ENCODE measurements around the gene EXOSC5.
"Not testable (repeated sequence)": the region's sequence is repeated elsewhere in the genome, so short reads cannot be mapped to it uniquely, and the experiment has no call there.

The EXOSC5 gene

GRCh38 chr19:41439441-41440222 lies 42.5 kb upstream of the EXOSC5 start, which contains the start of gene DMAC2:
Gene DMAC2 (minus strand): TSS chr19:41439912. CDS start chr19:41439899, 13 bp downstream.
- ChIA-PET POLR2A (interaction anchor here (0.6 to 2.0 kb wide), 31 partner anchors 8 to 264 kb away, joined by 3 to 19 read pairs (median 4); partner anchors contain the start of genes B3GNT8, B9D2, BCKDHA and CCDC97), CTCF (interaction anchor here (0.9 to 2.4 kb wide), 4 partner anchors 9 to 154 kb away, joined by 3 to 18 read pairs (median 4); no protein-coding TSS in a partner anchor)
- DNase-seq (ENCODE audit: extremely low spot score), result peak; percentile 95
- no peak for TF ChIP-seq TARDBP (IDR thresholded peaks at IDR 0.05)
- TF ChIP-seq BHLHE40 (IDR thresholded peaks at IDR 0.05; ENCODE audit: borderline replicate concordance), result no peak
- TF ChIP-seq LEF1 (IDR thresholded peaks at IDR 0.05; ENCODE audit: borderline replicate concordance), result no peak
- TF ChIP-seq ZNF384 (IDR thresholded peaks at IDR 0.05), result no peak
- TF ChIP-seq ARNT (IDR thresholded peaks at IDR 0.05), result no peak
- peak; percentile 60 for TF ChIP-seq ELF4 (IDR thresholded peaks at IDR 0.05)
- TF ChIP-seq HDGF (IDR thresholded peaks at IDR 0.05; ENCODE audit: borderline replicate concordance), result no peak
- TF ChIP-seq FOXK2 (IDR thresholded peaks at IDR 0.05), result no peak
- no peak for TF ChIP-seq CTBP1 (IDR thresholded peaks at IDR 0.05; ENCODE audit: borderline replicate concordance)
- TF ChIP-seq NFRKB (IDR thresholded peaks at IDR 0.05), result peak; percentile 43; the same call in 1 of the 2 replicates
- no peak for TF ChIP-seq FOXA1 (IDR thresholded peaks at IDR 0.05)
- peak; percentile 73 for TF ChIP-seq L3MBTL2 (conservative IDR thresholded peaks at IDR 0.05)
- TF ChIP-seq PKNOX1 (IDR thresholded peaks at IDR 0.05), result peak; percentile 89
- TF ChIP-seq SUZ12 (IDR thresholded peaks at IDR 0.05), result no peak
- no peak for TF ChIP-seq FOXM1 (IDR thresholded peaks at IDR 0.05; ENCODE audit: borderline replicate concordance)
- no peak for TF ChIP-seq SP1 (IDR thresholded peaks at IDR 0.05)

GRCh38 chr19:41437944-41438574 lies 40.9 kb upstream of the EXOSC5 start:
- ChIA-PET POLR2A (interaction anchor here (1.5 kb wide), 1 partner anchor 9 kb away, joined by 5 read pairs; no protein-coding TSS in a partner anchor), CTCF (interaction anchor here (0.6 to 2.4 kb wide), 2 partner anchors 10 to 248 kb away, joined by 3 to 18 read pairs; no protein-coding TSS in a partner anchor)
- TF ChIP-seq ARNT (IDR thresholded peaks at IDR 0.05), result no peak
- TF ChIP-seq TARDBP (IDR thresholded peaks at IDR 0.05), result no peak
- no peak for TF ChIP-seq FOXM1 (IDR thresholded peaks at IDR 0.05; ENCODE audit: borderline replicate concordance)
- no peak for TF ChIP-seq ZNF384 (IDR thresholded peaks at IDR 0.05)
- DNase-seq (ENCODE audit: extremely low spot score), result no peak

GRCh38 chr19:41436674-41436951 lies 39.5 kb upstream of the EXOSC5 start:
- TF ChIP-seq TARDBP (IDR thresholded peaks at IDR 0.05) (no peak), L3MBTL2 (conservative IDR thresholded peaks at IDR 0.05) (no peak), CTBP1 (IDR thresholded peaks at IDR 0.05; ENCODE audit: borderline replicate concordance) (no peak), FOXK2 (IDR thresholded peaks at IDR 0.05) (no peak), PKNOX1 (IDR thresholded peaks at IDR 0.05) (no peak), ELF4 (IDR thresholded peaks at IDR 0.05) (no peak), BHLHE40 (IDR thresholded peaks at IDR 0.05; ENCODE audit: borderline replicate concordance) (no peak), ARNT (IDR thresholded peaks at IDR 0.05) (no peak), HDGF (IDR thresholded peaks at IDR 0.05; ENCODE audit: borderline replicate concordance) (no peak)
- ChIA-PET CTCF (no interaction called here), POLR2A (no interaction called here)
- no peak for DNase-seq (ENCODE audit: extremely low spot score)

- ChIA-PET CTCF (no interaction called here), POLR2A (no interaction called here)
- DNase-seq (ENCODE audit: extremely low spot score), result no peak
- TF ChIP-seq L3MBTL2 (conservative IDR thresholded peaks at IDR 0.05) (no peak), SUZ12 (IDR thresholded peaks at IDR 0.05) (no peak), NFRKB (IDR thresholded peaks at IDR 0.05) (no peak), ARNT (IDR thresholded peaks at IDR 0.05) (no peak), BHLHE40 (IDR thresholded peaks at IDR 0.05; ENCODE audit: borderline replicate concordance) (no peak), LEF1 (IDR thresholded peaks at IDR 0.05; ENCODE audit: borderline replicate concordance) (no peak), ZNF384 (IDR thresholded peaks at IDR 0.05) (no peak), TARDBP (IDR thresholded peaks at IDR 0.05) (no peak)
Observed at GRCh38 chr19:41435936-41436673, 38.9 kb upstream of the EXOSC5 start.

- POLR2A ChIA-PET; DNase-seq (ENCODE audit: extremely low spot score); CTCF ChIA-PET: not testable (repeated sequence)
Observed at GRCh38 chr19:41435376-41435775, 38.2 kb upstream of the EXOSC5 start.

- DNase-seq (ENCODE audit: extremely low spot score), result no peak
- ChIA-PET POLR2A (no interaction called here), CTCF (interaction anchor here (0.6 kb wide), 1 partner anchor 15 kb away, joined by 3 read pairs; no protein-coding TSS in a partner anchor)
- TF ChIP-seq SP1 (IDR thresholded peaks at IDR 0.05) (no peak), ELF4 (IDR thresholded peaks at IDR 0.05) (no peak)
Observed at GRCh38 chr19:41434450-41434849, 37.3 kb upstream of the EXOSC5 start.

GRCh38 chr19:41433171-41433570 lies 36.0 kb upstream of the EXOSC5 start:
- POLR2A ChIA-PET, result no interaction called here
- no peak for DNase-seq (ENCODE audit: extremely low spot score)
- no peak for TF ChIP-seq FOXK2 (IDR thresholded peaks at IDR 0.05)
- TF ChIP-seq BHLHE40 (IDR thresholded peaks at IDR 0.05; ENCODE audit: borderline replicate concordance), result no peak
- no peak for TF ChIP-seq SUZ12 (IDR thresholded peaks at IDR 0.05)
- TF ChIP-seq CTBP1 (IDR thresholded peaks at IDR 0.05; ENCODE audit: borderline replicate concordance), result no peak
- CTCF ChIA-PET, result no interaction called here

Measured in HEK293T (cell line).